Measurements from ENCODE around the gene KIF19. TPM values are rescaled to one million over a fixed set of nuclear protein-coding genes. Genes with fewer than 3 reads are reported as not detected.

Gene KIF19
- total and polyA plus RNA-seq, 2 of the 4 experiments (the other 2 are of a cell fraction), result not detected

DNA sequence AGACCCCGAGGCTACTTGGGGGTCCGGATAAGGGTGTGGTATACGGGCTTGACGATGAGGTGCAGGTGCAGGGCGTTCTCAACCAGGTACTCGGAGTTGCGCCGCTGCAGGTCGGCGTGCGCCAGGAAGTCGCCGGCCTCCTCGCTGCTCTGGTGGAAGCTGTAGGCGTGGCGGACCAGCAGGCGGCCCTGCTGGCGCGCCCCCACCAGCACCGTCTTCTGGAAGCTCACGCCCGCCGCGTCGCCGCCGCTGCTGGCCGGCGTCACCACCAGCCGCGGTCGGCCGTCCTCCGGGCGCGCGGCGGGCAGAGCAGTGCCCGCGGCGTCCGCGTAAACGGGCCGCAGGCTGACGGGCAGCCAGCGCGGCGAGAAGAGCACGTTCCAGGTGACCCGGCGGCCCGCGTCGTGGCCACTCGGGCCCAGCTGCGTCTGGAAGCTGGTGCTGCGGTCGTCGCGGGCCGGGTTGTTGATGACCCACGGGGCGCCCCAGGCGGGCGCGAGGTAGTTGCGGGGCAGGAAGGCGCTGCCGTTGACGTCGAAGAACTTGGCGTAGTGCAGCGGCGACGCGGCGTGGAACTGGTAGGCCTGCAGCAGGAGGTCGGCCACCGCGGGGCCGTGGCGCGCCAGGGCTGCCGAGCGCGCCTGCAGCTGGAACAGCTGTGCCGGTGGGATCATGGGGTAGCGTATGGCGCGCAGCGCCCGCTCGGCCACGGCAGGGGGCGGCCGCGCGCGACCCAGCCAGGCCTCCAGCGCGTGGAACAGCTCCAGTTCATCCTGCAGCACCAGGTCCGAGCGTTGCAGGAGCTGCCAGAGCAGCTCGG lies 30.8 kb downstream of the KIF19 start:
- H3K4me2 ChIP-seq (ENCODE audit: low read depth, low read length), result no peak overlapping the region
- peaks cover 16% of the 10 kb centered on the region; the same call in 1 of the 2 replicates for H3K27me3 ChIP-seq (ENCODE audit: control insufficient read depth, insufficient read depth, low read length)
- ChIA-PET CTCF (no interaction called here), POLR2A (ENCODE audit: unreplicated experiment) (no interaction called here)
- H3K4ac ChIP-seq (ENCODE audit: low read depth, low read length), result no peak overlapping the region
- in situ Hi-C loops (cut with MboI; ENCODE audit: low sequenced_read_pairs), result no loop called here
- H3K4me1 ChIP-seq (ENCODE audit: control insufficient read depth, insufficient read depth, low read length), result no peaks in the 10 kb centered on the region
- no TSS peak for BruUV-seq (replicated peaks)
- H3K27ac ChIP-seq (ENCODE audit: insufficient read depth, low read length), result no peak overlapping the region
- H4K8ac ChIP-seq (ENCODE audit: low read depth in 2 of 2, low read length in 2 of 2), result no peak overlapping the region
- no peak overlapping the region for H4K5ac ChIP-seq (ENCODE audit: low read depth, low read length)
- ATAC-seq (ENCODE audit: low read depth), result no peak
- H3K23ac ChIP-seq (ENCODE audit: low read depth, low read length), result no peak overlapping the region
- TF ChIP-seq ELK1 (IDR thresholded peaks at IDR 0.05; ENCODE audit: borderline replicate concordance, low read depth, low read length), result no peak
- no peak for TF ChIP-seq CTCF (conservative IDR thresholded peaks at IDR 0.05; ENCODE audit: low read depth, low read length)
- no peak for TF ChIP-seq POLR2A (IDR thresholded peaks at IDR 0.05; ENCODE audit: low read depth, low read length)
- TF ChIP-seq CHD1 (IDR thresholded peaks at IDR 0.05; ENCODE audit: low read depth, low read length), result no peak
- TF ChIP-seq, protein P1, sequence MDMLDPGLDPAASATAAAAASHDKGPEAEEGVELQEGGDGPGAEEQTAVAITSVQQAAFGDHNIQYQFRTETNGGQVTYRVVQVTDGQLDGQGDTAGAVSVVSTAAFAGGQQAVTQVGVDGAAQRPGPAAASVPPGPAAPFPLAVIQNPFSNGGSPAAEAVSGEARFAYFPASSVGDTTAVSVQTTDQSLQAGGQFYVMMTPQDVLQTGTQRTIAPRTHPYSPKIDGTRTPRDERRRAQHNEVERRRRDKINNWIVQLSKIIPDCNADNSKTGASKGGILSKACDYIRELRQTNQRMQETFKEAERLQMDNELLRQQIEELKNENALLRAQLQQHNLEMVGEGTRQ (IDR thresholded peaks at IDR 0.05; ENCODE audit: low read depth, low read length), result no peak
- no peak for TF ChIP-seq SMC3 (IDR thresholded peaks at IDR 0.05; ENCODE audit: low read depth, low read length)
- no peak for TF ChIP-seq MXI1 (IDR thresholded peaks at IDR 0.05; ENCODE audit: borderline replicate concordance, low read depth, low read length)
- TF ChIP-seq CEBPB (IDR thresholded peaks at IDR 0.05; ENCODE audit: low read depth, low read length), result no peak
- no peak for TF ChIP-seq RFX5 (IDR thresholded peaks at IDR 0.05; ENCODE audit: low read depth, low read length)
- H2BK20ac ChIP-seq (ENCODE audit: low read depth, low read length), result no peak overlapping the region
- no peak overlapping the region for H2BK5ac ChIP-seq (ENCODE audit: low read depth, low read length, poor library complexity, severe bottlenecking)
- H4K91ac ChIP-seq (ENCODE audit: insufficient read depth, low read depth, low read length), result no peak overlapping the region
- H2BK120ac ChIP-seq (ENCODE audit: low read depth, low read length), result no peak overlapping the region
- H2AK5ac ChIP-seq (ENCODE audit: low read depth, low read length), result no peak overlapping the region
- H2AFZ ChIP-seq (replicated peaks; ENCODE audit: low read length, poor library complexity), result no peak overlapping the region
- no peaks in the 10 kb centered on the region for H4K20me1 ChIP-seq (ENCODE audit: insufficient read depth, low read length)
- no peak overlapping the region for H3K9ac ChIP-seq (ENCODE audit: low read depth, low read length)
- H3K14ac ChIP-seq (replicated peaks; ENCODE audit: low read depth, low read length), result no peak overlapping the region
- no peaks in the 10 kb centered on the region for H3K79me1 ChIP-seq (ENCODE audit: low read depth in 1 of 2, low read length in 2 of 2)
- dilution Hi-C loops (cut with HindIII; ENCODE audit: low sequenced_read_pairs, unreplicated experiment), result no loop called here
- H3K9me3 ChIP-seq (ENCODE audit: control insufficient read depth, insufficient read depth, low read length), result no peaks in the 10 kb centered on the region
- intact Hi-C loops (cut with micrococcal nuclease), result no loop called here
- H2BK15ac ChIP-seq (ENCODE audit: low read depth, low read length), result no peak overlapping the region
- H3K4me3 ChIP-seq (ENCODE audit: insufficient read depth, low read depth, low read length), result no peak overlapping the region
- no peaks in the 10 kb centered on the region for H3K9me1 ChIP-seq (ENCODE audit: insufficient read depth, low read length)
- no peak overlapping the region for H2AK9ac ChIP-seq (replicated peaks; ENCODE audit: low read depth, low read length, poor library complexity)
- H3K56ac ChIP-seq (ENCODE audit: extremely low read depth, insufficient read depth, low read length), result no peak overlapping the region
- 3% methylated on average over 58 of the region's 105 CpGs; no CpG with 5 or more reads in 1 of the 2 experiments for WGBS, 2 experiments (ENCODE audit: extremely low coverage in 2 of 2, insufficient read length in 1 of 2)
- no peak overlapping the region for H3K18ac ChIP-seq (ENCODE audit: low read depth, low read length)
- no peak for DNase-seq
- no peaks in the 10 kb centered on the region for H3K36me3 ChIP-seq (ENCODE audit: control insufficient read depth, insufficient read depth, low read length)
